ENCODE measurements around the gene FRMPD4.

FRMPD4 gene

GRCh38 chrX:12263211-12263610 is 124.9 kb downstream of the FRMPD4 start:
- DNase-seq (ENCODE audit: low read depth), result no peak
- TF ChIP-seq CTCF (IDR thresholded peaks at IDR 0.05; ENCODE audit: control insufficient read depth, insufficient read depth, low read depth, low read length, missing control alignments), result no peak
- no peak overlapping the region for H3K4me3 ChIP-seq (ENCODE audit: control insufficient read depth, low read depth, low read length)

DNA sequence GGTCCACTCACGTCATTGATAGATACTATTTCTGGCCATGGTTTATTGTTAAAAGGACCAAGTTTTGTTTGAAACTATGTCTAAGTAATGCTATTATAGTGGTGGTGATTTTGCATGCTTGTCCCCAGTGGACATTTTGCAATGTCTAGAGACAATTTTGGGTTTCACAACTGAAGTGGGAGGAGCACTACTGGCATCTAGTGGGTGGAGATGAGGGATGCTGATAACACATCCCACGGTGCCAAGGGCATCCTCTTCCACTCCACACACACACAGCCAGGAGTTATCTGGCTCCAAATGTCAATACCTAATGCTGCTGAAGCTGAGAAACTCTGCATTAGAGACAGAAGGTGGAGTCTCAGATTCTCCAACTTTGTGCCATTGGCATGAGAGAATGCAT is 131.2 kb downstream of the FRMPD4 start:
- no peak for DNase-seq (ENCODE audit: low read depth)
- TF ChIP-seq CTCF (IDR thresholded peaks at IDR 0.05; ENCODE audit: control insufficient read depth, insufficient read depth, low read depth, low read length, missing control alignments), result no peak
- H3K4me3 ChIP-seq (ENCODE audit: control insufficient read depth, low read depth, low read length), result no peak overlapping the region

DNA sequence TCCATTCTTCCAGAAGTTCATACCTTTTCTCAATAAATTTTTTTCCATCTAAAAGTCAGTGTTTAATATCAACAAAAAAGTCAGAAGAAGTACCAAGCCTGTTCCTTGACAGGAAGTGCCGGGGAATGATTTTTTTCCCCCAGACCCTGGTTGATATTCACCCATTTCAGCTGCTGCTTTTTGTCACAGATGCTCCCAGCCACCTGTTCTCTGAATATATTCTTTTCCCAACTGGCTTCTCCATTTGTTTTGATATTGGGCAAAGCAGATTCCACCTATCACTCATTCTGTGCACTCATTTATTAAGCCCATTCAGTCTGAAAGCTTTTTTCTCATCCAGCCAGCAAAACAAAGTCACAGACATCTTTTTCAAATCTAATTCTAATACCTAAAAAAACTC is 139.9 kb downstream of the FRMPD4 start:
- no peak for TF ChIP-seq CTCF (IDR thresholded peaks at IDR 0.05; ENCODE audit: control insufficient read depth, insufficient read depth, low read depth, low read length, missing control alignments)
- no peak for DNase-seq (ENCODE audit: low read depth)
- no peak overlapping the region for H3K4me3 ChIP-seq (ENCODE audit: control insufficient read depth, low read depth, low read length)

DNA sequence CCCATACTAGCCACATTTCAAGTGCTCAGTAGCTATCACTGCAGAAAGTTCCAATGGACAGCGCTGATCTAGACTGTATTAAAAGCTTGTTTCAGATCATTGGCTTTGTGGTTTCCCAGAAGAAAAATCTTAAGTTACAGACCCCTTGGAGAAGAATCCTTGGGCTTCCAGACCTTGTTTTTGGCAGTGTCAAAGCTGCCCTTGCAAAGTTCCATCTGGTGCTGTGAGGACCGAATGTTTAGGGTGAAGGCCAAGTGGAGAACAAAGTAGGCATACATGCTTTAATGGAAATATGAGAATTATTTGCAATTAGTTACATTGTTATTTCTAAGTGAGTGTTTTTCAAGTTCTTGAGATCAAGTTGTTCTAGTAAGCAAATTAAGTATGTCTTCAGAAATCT is 144.7 kb downstream of the FRMPD4 start:
- TF ChIP-seq CTCF (IDR thresholded peaks at IDR 0.05; ENCODE audit: control insufficient read depth, insufficient read depth, low read depth, low read length, missing control alignments), result no peak
- no peak overlapping the region for H3K4me3 ChIP-seq (ENCODE audit: control insufficient read depth, low read depth, low read length)
- no peak for DNase-seq (ENCODE audit: low read depth)

DNA sequence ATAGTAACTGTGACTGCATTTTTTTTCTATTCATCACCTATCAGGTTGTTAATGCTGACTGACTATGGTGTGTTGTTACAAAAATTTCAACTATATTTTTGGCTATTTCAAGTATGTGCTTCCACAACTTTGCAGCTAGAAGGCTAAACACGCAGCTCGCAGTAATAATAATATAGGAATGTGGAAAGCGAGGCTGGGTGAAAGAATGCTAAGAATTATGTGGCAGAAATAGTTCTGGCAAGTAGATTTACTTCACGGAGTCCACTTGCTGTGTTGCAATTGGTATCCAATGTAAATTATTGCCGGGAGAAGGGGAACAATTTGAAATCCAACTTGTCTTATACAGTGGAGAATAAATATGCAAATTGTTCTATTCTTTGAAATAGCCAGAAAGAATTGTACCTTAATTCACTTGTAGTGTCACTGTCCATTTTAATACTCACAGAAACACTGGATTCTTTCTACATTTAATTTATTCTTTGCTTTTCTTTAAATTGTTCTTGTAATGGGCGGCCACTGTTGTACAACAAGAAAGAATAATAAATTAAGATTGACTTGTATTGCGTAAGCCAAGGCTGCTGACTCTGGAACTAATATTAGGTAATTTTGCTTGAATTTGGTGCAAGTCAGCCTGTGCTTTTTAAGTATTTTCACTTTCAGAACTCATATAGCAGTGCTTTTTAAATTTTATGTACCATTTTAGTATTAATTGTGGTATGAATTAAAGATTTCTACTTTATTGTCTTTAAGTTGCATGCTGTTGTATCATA is 154.9 kb downstream of the FRMPD4 start:
- H3K4me3 ChIP-seq (ENCODE audit: control insufficient read depth, low read depth, low read length), result no peak overlapping the region
- no peak for DNase-seq (ENCODE audit: low read depth)
- no peak for TF ChIP-seq CTCF (IDR thresholded peaks at IDR 0.05; ENCODE audit: control insufficient read depth, insufficient read depth, low read depth, low read length, missing control alignments)

GRCh38 chrX:12297353-12297752 is 159.1 kb downstream of the FRMPD4 start:
- no peak for DNase-seq (ENCODE audit: low read depth)
- H3K4me3 ChIP-seq (ENCODE audit: control insufficient read depth, low read depth, low read length), result no peak overlapping the region
- no peak for TF ChIP-seq CTCF (IDR thresholded peaks at IDR 0.05; ENCODE audit: control insufficient read depth, insufficient read depth, low read depth, low read length, missing control alignments)
